HG03025 (cell line): ENCODE results near the gene SAMD4B.
"Not testable (repeated sequence)": the region's sequence is repeated elsewhere in the genome, so short reads cannot be mapped to it uniquely, and the experiment has no call there.

Source experiments
- ATAC-seq: cut with Tn5 transposase; IDR thresholded peaks from one replicate; pipeline ENCODE4 v1.9.1; 2021; ENCODE audit warnings: mild to moderate bottlenecking, moderate library complexity; ENCODE audit not compliant: unreplicated experiment, low FRiP score

Gene SAMD4B

DNA sequence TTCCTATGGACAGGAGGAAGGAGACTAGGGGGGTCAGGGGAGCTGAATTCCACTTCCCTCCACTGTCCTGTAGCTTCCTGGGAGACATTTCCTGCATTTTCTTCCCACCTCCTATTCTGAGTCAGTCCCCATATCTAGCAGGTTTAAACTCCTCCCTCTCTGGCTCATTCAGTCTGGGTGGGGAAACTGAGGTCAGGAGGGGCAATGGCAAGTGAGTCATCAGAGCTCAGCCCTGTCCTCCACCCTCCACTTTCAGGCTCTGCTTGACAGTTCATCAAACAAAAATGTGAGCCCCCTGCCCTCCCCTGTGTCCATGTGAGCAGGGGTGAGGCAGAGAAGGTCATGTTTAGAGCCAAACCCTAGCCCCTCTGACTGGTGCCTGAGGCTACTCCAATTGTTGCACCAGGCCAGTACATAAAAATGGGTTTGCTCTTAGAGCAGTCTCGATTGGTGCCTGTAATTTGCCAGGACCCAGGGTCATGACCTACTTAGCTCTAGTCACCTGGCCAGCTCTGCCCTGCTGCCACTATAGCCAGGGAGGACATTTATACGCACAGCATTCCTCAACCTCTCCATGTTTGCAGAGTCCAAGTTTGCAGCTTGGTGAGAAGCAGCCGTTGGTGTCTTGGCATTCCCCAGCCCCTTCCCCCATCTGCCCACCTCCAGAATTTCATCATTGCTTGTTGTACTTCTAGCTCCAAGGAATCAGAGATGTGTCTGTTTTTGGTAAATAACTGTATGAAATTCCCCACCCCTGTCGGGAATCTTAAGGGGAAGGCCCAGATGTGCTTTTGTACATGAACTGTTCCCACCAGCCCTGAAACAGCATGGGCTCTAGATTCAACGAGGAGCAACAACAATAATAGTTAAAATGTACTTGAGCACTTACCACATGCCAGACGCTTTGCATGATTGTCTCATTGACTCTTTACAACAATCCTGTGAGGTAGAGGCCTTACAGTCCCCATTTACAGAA is 20.7 kb downstream of the SAMD4B start:
- ATAC-seq, result no peak

DNA sequence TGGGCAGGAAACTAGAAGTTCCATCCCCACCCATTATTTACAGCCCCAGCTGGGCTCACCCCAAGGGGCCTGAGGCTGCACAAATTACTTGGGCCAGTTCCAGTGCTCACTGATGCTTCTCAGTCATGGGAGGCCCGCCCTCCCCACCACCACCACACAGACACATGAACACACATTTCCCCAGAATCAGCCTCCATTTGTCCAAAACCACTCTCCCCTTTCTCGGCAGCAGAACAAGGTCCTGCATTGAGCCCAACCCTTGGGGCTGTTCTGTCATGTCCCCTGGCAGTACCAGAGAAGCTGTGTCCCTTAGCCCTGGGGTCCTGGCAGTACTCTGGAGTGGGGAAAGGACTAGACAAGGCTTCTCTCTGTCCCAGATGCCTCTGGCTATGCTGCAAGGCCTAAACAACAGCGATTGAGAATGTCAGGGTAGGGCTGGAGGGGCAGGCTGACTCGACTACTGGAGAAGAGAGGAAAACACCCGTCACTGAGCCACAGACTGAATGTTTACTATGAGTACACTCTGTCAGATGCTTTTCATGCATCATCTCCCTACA is 21.8 kb downstream of the SAMD4B start:
- ATAC-seq, result no peak

DNA sequence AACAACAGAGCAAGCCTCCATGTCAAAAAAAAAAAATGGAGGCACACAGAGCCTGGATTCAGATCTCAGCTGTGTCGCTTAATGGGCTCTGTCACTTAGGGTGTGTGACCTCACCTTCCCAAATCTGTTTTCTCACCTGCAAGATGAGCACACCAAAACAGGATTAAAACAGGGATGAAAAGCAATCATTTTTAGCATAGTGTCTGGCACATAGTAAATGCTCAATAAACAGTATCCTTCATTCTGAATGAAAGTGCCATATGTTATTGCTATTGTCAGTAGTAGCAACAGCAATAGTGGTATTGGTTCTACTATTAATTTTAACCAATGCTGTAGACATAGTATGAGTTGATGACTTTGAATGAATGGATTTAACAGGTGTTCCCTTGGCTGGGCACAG is 23.3 kb downstream of the SAMD4B start:
- ATAC-seq, result no peak

DNA sequence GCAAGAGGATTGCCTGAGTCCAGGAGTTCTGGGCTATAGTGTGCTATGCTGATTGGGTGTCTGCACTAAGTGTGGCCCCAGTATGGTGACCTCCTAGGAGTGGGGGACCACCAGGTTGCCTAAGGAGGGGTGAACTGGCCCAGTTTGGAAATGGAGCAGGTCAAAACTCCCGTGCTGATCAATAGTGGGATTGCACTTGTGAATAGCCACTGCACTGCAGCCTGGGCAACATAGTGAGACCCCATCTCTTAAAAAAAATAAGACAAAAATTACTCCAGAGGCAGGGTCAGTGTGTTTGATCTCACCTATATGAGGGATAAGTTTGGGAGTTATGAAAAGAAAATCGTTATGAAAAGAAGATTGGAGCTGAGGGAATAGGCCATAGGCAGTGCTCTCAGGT is 27.0 kb downstream of the SAMD4B start:
- no peak for ATAC-seq

DNA sequence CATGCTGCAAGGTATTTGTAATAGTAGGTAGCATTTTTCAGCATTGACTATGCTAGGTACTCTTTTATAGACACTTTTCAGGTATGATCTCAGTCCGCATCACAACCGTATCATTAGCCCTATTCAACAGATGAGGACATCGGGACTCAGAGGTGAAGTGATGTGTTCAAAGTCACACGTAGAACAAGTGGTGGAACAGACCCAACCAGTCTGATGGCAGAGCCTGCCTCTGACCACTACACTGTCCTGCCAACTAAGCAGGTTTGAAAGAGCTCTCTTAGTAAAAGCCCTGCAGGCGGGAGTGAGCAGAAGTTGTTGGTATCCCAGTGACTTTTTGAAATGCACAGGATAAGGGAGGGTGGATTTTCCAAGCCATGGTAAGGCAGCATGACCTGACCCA is 28.5 kb downstream of the SAMD4B start:
- ATAC-seq, result no peak

DNA sequence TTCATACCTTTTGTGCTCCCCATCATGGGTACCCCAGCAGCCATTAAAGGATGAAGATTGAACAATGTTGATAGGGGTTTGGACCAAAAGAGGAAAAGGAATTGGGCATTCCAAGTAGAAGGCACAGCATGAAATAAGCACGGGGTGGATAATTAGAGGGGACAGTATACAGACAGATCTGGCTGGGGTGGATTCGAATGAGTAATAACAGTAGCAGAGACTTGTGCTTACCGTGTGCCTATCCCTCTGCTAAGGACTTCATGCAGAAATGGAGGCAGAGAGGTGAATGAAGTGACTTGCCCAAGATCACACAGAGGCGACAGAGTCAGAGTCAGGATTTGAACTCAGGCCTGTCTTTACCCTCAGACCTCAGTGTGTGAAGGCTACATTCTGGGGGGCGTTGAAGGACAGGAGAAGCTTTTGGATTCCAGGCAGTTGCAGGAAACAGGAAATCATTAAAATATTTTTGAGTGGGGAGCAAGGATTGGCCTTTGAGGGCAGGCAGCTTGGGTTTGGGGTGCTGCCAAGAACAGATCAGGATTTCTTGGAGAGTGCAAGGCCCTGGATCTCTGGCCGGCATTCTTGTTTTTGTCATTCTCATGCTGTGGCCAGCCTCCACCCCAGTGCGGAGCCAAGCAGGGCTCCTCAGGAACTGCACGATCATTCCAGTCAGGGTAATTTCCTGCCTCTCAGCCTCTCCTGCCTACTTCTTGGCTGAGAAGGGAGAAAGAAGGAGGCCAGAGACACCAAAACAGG is 30.0 kb downstream of the SAMD4B start:
- no peak for ATAC-seq

DNA sequence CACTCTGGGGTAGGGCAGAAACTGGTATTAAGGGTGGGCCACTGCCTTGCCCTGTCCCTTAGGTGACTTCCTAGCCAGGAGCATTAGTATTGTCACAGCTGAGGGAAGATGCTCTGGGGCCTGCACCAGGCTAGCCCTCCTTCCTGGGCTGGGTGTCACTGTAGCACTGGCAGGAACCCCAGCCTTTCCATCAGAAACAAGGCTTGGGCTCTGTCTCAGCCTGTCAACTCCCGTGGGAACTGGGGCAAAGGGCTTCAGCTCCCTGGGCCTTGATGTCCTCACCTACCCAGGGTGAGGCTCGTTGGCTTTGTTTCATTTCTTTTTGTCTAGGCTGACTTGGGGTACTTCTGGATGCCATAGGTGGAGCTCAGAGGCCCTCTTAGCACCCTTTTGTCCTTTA is 30.7 kb downstream of the SAMD4B start:
- no peak for ATAC-seq

DNA sequence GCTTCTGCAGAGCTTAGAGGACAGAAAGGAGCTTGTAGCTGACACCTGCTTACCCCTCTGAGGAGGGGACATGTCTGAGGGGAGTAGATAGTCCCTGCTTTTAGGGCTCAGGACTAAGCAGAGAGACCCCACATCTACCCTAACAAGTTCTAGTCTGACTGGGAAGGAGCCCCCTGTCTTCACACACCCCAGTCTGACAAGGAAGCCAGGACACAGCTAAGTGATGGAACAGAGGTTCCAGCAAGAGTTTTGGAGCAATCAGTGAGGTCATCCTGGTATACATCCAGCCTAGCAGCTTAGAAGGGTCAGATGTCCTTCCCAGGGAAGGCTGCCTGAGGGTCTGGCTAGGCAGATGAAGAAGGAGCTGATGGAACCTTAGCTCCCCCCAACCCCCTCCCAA is 33.7 kb downstream of the SAMD4B start:
- ATAC-seq, result no peak

DNA sequence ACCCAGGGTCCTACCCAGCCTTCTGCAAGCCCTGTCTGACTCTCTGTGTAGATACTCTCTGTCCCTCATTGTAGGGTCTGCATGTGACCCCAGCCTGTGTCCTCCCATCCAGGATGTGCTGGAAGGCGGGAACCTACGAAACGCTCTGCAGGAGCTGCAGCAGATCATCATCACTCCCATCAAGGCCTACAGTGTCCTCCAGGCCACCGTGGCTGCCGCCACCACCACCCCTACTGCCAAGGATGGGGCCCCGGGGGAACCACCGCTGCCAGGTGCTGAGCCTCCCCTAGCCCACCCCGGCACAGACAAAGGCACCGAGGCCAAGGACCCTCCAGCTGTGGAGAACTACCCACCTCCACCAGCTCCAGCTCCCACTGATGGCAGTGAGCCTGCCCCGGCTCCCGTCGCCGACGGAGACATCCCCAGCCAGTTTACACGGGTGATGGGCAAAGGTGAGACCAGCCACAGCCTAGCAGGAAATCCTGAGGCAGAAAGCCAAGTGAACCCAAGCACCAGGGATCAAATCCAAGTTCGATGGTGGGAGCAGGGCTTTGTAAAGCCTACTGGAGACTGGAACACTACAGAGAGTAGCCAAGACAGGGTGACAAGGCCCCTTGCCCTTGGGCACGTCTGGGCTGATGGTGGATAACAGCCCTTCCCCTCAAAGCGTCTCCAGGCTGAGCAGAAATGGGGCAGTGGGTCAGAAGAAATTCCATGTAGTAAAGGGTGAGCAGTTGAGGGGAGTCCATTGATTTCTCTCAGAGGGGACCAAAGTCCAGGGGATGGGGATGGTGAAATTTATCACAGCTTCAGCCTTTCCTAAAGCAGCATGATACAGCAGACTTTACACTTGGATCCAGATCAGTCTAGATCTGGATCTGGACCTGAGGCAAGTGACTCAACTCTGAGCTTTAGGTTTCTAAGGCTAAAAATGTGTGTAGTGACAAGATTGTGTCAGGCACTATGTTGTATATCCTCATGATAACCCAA is 35.4 kb downstream of the SAMD4B start:
- ATAC-seq, result no peak

DNA sequence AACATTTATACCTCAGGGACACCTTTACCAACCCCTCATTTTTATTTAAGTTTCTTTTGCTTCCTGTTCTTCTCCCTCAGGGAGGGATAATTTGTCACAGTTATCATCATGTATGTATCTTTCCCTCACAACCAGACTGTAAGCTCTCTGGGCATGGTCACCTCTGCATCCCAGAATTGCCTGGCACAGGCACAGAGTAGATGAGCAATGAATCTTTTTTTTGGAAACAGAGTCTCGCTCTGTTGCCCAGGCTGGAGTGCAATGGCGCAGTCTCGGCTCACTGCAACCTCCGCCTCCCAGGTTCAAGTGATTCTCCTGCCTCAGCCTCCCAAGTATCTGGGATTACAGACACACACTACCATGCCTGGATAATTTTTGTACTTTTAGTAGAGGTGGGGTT is 37.1 kb downstream of the SAMD4B start:
- ATAC-seq, result not testable (repeated sequence)

DNA sequence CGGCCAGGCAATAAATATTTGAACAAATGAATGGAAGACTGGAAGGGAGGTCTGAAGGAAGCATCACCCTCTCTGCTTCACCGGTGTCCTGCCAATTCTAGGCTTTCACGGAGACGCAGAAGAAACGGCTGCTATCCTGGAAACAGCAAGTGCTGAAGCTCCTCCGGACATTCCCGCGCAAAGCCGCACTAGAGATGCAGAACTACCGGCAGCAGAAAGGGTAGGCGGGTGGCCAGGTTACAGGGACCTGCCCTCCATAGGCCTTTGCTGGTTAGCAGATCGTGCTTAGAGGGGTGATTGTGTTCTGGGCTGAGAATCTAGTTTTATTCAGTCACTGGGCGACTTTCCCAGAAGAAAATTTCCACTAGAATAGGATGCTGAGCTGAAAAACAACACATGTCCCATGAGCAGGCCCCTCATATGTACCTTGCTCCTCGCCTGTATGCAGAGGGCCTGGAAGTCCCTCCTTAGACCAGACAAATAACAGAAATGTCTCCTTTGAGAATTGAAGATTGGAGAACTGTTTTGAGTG is 37.7 kb downstream of the SAMD4B start:
- ATAC-seq, result no peak

DNA sequence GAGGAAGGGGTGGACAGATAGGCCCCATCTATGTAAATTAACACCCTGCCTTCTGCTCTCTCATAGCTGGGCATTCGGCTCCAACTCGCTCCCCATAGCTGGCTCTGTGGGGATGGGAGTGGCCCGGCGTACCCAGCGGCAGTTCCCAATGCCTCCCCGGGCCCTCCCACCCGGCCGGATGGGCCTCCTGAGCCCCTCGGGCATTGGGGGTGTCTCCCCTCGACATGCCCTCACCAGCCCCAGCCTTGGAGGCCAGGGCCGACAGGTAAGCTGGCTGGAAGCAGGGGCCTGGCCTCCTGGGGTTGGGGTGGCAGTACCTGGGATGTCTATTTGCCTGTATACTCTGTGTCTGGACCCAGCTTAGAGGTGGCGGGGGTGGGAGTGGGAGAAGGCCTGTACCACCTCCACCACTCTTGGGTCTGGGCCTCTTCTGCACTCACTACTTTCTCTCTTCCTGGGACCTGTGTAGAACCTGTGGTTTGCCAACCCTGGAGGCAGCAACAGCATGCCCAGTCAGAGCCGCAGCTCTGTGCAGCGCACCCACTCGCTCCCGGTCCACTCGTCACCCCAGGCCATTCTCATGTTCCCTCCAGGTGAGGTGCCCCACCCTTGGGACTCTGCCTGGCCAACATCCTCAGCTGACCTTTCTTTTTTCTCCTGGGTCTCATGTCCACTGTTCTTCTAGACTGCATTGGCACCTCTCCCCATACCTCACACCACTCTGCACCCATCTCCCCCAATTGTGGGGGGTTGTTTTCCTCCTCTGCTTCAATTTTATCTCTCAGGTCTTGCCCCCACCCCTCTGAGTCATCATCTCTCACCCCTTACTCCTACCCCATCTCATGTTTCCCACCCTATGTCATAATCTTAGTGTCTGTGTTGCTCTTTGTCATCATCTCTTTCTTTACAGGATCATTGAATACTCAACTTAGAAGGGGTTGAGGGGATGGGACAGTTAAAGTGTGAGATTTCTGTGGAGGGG is 38.6 kb downstream of the SAMD4B start:
- no peak for ATAC-seq

DNA sequence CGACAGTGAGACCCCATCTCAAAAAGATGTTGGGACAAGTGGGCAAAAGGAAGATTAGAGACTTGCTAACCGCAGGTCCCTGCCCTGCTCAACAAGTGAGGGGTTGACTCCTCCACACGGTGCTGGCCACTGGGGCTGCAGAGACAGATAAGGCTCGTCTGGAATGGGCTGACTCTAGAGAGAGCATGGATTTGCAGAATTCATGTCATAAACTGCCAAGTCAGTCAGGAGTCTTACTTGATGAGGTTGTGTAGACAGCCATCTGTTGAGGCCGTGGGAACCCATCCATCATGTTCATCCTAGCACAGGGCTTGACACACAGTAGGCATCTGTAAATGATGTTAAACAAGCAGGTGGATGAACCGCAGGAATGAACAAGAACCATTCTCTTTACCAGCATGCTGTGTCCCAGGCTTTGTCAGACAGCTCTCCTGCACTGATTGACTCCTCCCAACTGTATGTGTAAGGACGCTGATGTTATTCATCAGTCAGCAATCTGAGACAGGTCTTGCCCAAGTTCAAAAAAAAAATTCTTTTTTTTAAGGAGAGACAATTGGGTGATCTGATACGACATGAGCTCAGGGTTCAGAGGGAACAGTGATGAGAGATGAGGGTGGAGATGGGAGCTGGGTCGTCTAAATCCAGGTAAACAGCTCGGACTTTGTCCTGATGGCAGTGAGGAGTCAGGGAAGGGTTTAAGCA is 39.8 kb downstream of the SAMD4B start:
- ATAC-seq, result no peak

DNA sequence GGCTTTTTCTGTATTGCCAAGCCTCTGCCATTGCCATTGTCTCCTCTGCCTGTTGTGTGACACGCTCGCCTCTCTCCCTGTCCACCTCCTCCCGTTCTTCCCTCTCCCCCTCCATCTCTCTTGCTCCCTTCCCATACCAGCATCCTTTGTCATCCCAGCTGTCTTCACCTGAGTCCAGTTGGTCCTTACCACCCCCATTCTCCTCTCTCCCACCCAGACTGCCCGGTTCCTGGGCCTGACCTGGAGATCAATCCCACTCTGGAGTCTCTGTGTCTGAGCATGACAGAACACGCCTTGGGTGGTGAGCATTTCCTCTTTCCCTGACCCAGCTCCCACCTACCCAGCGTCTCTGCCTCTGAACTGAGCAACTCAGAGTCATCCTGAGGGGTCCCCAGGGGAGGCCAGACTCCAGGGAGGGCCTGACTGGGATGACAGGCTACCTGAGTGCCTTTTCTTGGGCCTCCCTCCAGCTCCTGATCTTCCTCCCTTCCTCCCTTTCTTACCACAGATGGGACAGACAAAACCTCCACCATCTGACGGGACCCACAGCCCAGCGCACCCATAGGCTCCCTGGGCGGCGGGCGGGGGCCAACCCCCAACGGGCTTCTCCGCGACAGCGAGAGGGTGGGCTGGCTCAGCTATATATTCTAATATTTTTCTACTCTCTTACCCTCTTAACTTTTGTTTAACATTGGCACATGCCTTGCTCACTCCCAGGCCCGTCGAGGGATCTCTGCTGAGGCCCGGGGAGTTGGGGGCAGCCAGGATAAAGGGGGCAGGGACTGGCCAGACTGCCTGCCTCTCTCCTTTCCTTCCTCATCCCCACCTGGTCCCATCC is 41.0 kb downstream of the SAMD4B start:
- ATAC-seq, result no peak

DNA sequence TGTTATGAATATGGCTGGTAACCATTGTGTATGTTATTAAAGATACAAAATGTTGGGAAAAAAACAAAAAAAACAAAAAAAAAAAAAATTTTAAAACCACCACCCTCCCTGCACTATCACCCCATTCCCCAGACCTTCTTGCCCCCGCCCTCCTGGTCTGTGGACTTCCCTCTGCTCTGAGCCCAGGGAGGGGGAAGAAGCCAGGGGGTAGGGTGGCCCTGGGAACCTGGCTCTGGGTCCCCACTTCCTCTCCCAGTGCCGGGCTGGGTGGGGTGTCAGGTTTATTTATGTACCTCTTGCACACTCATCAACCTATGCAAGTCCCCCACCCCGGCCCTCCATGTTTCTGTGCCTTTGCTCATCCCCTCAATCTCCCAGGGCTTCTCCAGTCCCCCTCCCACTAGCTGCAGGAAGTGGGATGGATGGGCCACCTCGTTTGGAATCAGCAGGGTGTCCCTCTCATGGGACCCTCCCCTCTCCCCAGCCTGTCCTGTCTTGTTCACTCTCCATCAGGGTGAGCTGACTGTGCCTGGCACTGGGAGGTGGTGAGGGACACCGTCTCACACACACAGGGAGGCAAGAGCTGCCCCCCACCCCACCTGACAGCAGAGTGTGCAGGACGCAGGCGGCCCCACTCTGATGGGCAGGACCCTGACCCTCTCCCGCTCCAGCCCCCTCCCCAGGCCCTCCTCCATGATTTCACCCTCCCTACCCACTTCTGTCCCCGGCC is 42.8 kb downstream of the SAMD4B start:
- no peak for ATAC-seq

DNA sequence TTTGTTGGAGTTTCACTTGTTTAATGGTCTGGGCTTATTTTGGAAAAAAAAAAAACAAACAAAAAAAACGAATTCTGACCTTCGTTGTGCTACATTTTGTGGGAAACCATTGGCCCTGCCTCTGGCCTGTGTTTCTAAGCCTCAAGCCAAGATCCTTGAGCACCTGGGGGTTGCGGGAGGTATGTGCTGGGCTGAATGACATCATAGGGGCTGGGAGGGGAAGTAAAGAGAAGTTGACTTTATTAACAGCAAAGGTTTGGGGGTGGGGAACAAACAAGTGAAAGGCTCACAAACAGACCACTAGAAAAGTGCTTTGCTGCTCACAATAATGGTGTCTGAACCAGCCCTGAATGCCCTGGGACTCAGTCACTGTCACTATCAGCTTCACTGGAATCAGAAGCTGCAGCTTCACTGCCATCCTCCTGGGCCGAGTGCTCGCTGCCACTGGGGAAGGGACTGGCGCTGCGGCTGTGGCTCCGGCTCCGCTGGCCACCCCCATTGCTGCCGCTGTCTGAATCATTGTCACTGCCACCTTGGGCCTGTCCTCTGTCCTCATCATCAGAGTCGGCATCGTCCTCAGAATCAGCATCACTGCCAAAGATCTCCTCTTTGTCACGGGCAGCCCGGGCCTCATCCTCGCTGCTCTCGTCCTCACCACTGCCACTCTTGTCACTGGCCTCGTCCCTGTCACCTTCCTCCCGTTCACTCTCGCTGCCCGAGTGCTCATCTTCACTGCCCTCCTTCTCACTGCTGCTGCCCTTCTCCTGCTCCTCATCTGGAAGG is 43.6 kb downstream of the SAMD4B start:
- ATAC-seq, result no peak
